Measurements from ENCODE around the gene PI4K2A.
"Not testable (repeated sequence)": the region's sequence is repeated elsewhere in the genome, so short reads cannot be mapped to it uniquely, and the experiment has no call there.

Gene PI4K2A

DNA sequence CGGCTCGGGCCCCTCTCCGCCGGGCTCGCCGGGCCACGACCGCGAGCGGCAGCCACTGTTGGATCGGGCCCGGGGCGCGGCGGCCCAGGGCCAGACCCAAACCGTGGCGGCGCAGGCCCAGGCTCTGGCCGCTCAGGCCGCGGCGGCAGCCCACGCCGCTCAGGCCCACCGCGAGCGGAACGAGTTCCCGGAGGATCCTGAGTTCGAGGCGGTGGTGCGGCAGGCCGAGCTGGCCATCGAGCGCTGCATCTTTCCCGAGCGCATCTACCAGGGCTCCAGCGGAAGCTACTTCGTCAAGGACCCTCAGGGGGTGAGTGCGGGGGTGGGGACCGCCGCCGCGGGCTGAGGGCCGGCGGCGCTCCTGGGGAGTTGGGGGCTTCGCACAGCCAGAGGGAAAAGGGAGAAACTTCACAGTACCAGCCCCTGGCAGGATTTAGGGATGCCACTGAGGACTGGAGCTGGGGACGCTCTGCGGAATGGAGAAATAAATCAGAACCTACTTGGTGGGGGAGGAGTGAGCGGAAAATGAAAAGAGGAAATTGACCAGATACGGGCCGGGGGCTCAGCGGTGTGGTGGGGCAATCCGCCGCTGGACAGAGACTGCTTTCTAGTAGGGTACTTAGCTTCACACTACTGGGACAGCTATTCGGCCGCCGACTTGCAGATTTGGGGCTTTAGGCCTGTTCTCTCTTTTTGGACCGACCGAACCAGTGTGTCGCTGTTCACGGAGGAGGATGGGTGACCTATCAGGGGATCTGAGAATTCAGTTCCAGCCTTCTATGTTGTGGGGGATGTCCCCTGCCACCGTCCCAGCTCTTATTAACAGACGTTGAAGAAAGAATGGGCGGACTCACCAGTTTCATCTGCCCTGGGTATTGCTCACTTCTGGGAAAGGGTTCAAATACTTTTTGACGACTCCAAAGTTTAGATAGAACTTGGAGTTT, 669 bp downstream of the PI4K2A start:
- 0 out of 2 replicates have a peak overlapping the region, but pooled peaks have one; percentile 22 for H3K27ac ChIP-seq
- peak overlapping the region; percentile 48; the same call in 1 of the 2 replicates for H3K9ac ChIP-seq
- H3K4me3 ChIP-seq (IDR thresholded peaks at IDR 0.05; ENCODE audit: insufficient read depth, low read depth, low read length) = no peak overlapping the region
- TF ChIP-seq, protein P1, sequence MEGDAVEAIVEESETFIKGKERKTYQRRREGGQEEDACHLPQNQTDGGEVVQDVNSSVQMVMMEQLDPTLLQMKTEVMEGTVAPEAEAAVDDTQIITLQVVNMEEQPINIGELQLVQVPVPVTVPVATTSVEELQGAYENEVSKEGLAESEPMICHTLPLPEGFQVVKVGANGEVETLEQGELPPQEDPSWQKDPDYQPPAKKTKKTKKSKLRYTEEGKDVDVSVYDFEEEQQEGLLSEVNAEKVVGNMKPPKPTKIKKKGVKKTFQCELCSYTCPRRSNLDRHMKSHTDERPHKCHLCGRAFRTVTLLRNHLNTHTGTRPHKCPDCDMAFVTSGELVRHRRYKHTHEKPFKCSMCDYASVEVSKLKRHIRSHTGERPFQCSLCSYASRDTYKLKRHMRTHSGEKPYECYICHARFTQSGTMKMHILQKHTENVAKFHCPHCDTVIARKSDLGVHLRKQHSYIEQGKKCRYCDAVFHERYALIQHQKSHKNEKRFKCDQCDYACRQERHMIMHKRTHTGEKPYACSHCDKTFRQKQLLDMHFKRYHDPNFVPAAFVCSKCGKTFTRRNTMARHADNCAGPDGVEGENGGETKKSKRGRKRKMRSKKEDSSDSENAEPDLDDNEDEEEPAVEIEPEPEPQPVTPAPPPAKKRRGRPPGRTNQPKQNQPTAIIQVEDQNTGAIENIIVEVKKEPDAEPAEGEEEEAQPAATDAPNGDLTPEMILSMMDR (conservative IDR thresholded peaks at IDR 0.05; ENCODE audit: low read depth, low read length) = no peak
- H3K4me2 ChIP-seq = peak overlapping the region; percentile 93
- 0 out of 2 replicates have a peak, but pooled peaks cover 16% of the 10 kb centered on the region for H3K79me2 ChIP-seq (ENCODE audit: insufficient read depth, low read depth)
- H2AFZ ChIP-seq (ENCODE audit: low read depth) = peak overlapping the region; percentile 95
- H3K27me3 ChIP-seq (ENCODE audit: insufficient read depth, low read depth) = no peaks in the 10 kb centered on the region
- no peaks in the 10 kb centered on the region; the same call in 1 of the 2 replicates for H3K36me3 ChIP-seq (ENCODE audit: insufficient read depth)
- H4K20me1 ChIP-seq (ENCODE audit: insufficient read depth) = no peaks in the 10 kb centered on the region
- H3K4me1 ChIP-seq (ENCODE audit: low read depth, poor library complexity, severe bottlenecking) = peaks cover 14% of the 10 kb centered on the region

DNA sequence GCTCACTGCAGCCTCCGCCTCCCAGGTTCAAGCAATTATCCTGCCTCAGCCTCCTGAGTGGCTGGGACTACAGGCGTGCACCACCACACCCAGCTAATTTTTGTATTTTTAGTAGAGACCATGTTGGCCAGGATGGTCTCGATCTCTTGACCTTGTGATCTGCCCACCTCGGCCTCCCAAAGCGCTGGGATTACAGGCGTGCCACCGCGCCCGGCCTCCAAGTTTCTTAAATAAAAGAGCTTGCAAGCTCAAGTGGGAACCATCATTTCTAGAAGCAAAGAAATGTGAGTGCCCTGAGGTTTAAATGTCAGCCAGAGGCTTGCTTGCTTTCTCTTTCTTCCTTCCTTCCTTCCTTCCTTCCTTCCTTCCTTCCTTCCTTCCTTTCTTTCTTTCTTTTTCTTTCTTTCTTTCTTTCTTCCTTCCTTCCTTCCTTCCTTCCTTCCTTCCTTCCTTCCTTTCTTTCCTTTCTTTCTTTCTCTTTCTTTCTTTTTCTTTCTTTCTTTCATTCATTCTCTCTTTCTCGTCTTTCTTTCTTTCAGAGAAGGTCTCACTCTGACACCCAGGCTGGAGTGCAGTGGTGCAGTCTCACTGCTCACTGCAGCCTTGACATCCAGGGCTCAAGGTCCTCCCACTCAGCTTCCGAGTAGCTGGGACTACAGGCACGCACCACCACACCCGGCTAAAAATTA, 2.1 kb downstream of the PI4K2A start:
- not testable (repeated sequence) for H3K36me3 ChIP-seq (ENCODE audit: insufficient read depth); H3K4me3 ChIP-seq (IDR thresholded peaks at IDR 0.05; ENCODE audit: insufficient read depth, low read depth, low read length); H3K9ac ChIP-seq; H4K20me1 ChIP-seq (ENCODE audit: insufficient read depth); H2AFZ ChIP-seq (ENCODE audit: low read depth); H3K27ac ChIP-seq; H3K27me3 ChIP-seq (ENCODE audit: insufficient read depth, low read depth)
- peak overlapping the region; percentile 93; the same call in 1 of the 2 replicates for H3K4me2 ChIP-seq
- H3K79me2 ChIP-seq (ENCODE audit: insufficient read depth, low read depth) = 0 out of 2 replicates have a peak, but pooled peaks cover 16% of the 10 kb centered on the region
- peaks cover 14% of the 10 kb centered on the region for H3K4me1 ChIP-seq (ENCODE audit: low read depth, poor library complexity, severe bottlenecking)

DNA sequence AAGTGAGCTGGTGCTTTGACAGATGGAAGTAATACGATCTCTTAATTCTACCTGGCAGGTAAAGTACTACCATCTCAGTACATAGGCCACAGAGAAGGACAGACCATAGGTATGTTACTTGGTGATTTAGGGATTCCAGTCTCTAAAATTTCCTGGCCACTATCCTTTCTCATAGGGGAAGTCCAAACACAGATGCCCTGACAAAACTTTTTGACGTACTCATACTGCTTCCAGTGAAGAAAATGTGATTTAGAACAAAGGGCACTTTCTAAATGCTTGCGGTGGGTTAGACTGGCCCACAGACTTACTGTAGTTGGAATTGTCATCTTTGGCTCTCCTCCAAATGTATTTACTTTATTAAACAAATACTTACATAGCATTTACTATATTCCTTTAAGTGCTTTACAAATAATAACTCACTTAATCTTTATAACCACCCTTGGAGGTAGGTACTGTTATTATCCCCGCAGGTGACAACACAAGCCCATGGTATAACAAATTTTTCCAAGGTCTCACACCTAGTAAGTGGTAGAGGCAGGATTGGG, 3.0 kb downstream of the PI4K2A start:
- H3K9ac ChIP-seq = no peak overlapping the region
- 0 out of 2 replicates have a peak, but pooled peaks cover 16% of the 10 kb centered on the region for H3K79me2 ChIP-seq (ENCODE audit: insufficient read depth, low read depth)
- TF ChIP-seq, protein P1 (conservative IDR thresholded peaks at IDR 0.05; ENCODE audit: low read depth, low read length) = no peak

DNA sequence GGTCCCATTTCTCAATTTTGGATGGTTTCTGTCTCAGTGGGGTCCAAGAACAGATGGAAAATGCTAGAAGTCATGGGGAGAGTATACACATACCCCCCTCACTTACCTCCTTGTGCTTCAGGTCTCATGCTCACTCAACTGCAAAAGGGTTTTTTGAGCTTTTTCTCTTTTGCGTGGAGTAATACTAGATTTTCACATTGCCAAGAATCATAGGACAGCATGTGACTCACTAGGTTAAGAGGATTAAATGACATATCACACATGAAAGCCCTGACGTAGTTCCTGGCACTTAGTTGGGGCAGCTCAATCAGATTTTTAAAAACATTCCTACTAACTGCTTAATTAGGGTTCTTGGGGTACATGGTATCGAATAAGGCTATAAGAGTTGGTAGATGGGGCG, 4.5 kb downstream of the PI4K2A start:
- H2AFZ ChIP-seq (ENCODE audit: low read depth) = no peak overlapping the region
- no peak overlapping the region for H3K4me2 ChIP-seq
- H3K27ac ChIP-seq = no peak overlapping the region
- no peaks in the 10 kb centered on the region for H3K27me3 ChIP-seq (ENCODE audit: insufficient read depth, low read depth)
- TF ChIP-seq, protein P1 (conservative IDR thresholded peaks at IDR 0.05; ENCODE audit: low read depth, low read length) = no peak
- H3K36me3 ChIP-seq (ENCODE audit: insufficient read depth) = no peaks in the 10 kb centered on the region; the same call in 1 of the 2 replicates
- H3K9ac ChIP-seq = no peak overlapping the region
- peaks cover 18% of the 10 kb centered on the region for H3K4me1 ChIP-seq (ENCODE audit: low read depth, poor library complexity, severe bottlenecking)
- H4K20me1 ChIP-seq (ENCODE audit: insufficient read depth) = no peaks in the 10 kb centered on the region
- H3K79me2 ChIP-seq (ENCODE audit: insufficient read depth, low read depth) = 0 out of 2 replicates have a peak, but pooled peaks cover 16% of the 10 kb centered on the region
- no peak overlapping the region for H3K4me3 ChIP-seq (IDR thresholded peaks at IDR 0.05; ENCODE audit: insufficient read depth, low read depth, low read length)

More for the DNA sequence above, 3.0 kb downstream of the PI4K2A start:
- no peak overlapping the region for H3K4me2 ChIP-seq
- H2AFZ ChIP-seq (ENCODE audit: low read depth) = no peak overlapping the region
- no peaks in the 10 kb centered on the region; the same call in 1 of the 2 replicates for H3K36me3 ChIP-seq (ENCODE audit: insufficient read depth)
- H3K4me1 ChIP-seq (ENCODE audit: low read depth, poor library complexity, severe bottlenecking) = peaks cover 15% of the 10 kb centered on the region
- H3K4me3 ChIP-seq (IDR thresholded peaks at IDR 0.05; ENCODE audit: insufficient read depth, low read depth, low read length) = no peak overlapping the region
- H4K20me1 ChIP-seq (ENCODE audit: insufficient read depth) = no peaks in the 10 kb centered on the region
- H3K27ac ChIP-seq = no peak overlapping the region
- H3K27me3 ChIP-seq (ENCODE audit: insufficient read depth, low read depth) = no peaks in the 10 kb centered on the region
